ENCODE data around the gene EMID1. TPM values are rescaled to one million over a fixed set of nuclear protein-coding genes. Genes with fewer than 3 reads are reported as not detected.
A peak's percentile ranks its signal among the peaks of the same experiment; 100 is the strongest.

The EMID1 gene
- total and polyA plus RNA-seq, 2 donors from 2014 or later, result 9.6 to 25.5 TPM

GRCh38 chr22:29269731-29270474 lies 64.2 kb downstream of the EMID1 start:
- FAIRE-seq (no peak), DNase-seq (no peak)
- no peak for TF ChIP-seq CTCF (IDR thresholded peaks at IDR 0.05; ENCODE audit: borderline replicate concordance, extremely low read depth, insufficient read depth)
- Histone ChIP-seq H3K9ac (ENCODE audit: low read length in 3 of 3) (peak overlapping the region; percentile 65 to 96 (median 93)), H3K36me3 (ENCODE audit: control insufficient read depth in 2 of 3, insufficient read depth in 3 of 3, low read length in 3 of 3) (peaks cover 0 to 27% (median 16%) of the 10 kb centered on the region in 3 donors), H3K4me1 (ENCODE audit: control insufficient read depth in 2 of 3, insufficient read depth in 2 of 3, low read depth in 1 of 3, low read length in 3 of 3) (peaks cover 0 to 32% (median 19%) of the 10 kb centered on the region in 3 donors), H3K27ac (ENCODE audit: low read depth in 2 of 2, low read length in 2 of 2) (peak overlapping the region in 1 of 2 donors; percentile 100), H3K9me3 (ENCODE audit: control insufficient read depth in 2 of 3, insufficient read depth in 1 of 3, low read length in 3 of 3) (no peaks in the 10 kb centered on the region), H3K27me3 (ENCODE audit: control insufficient read depth, insufficient read depth, low read length) (no peaks in the 10 kb centered on the region), H3K4me3 (ENCODE audit: low read length in 3 of 3) (peak overlapping the region; percentile 81 to 92 (median 92))
- intact Hi-C loops (cut with DNase I), result no loop called here

- H3K4me1 ChIP-seq (ENCODE audit: control insufficient read depth in 2 of 3, insufficient read depth in 2 of 3, low read depth in 1 of 3, low read length in 3 of 3), result peaks cover 0 to 37% (median 26%) of the 10 kb centered on the region in 3 donors
- DNase-seq, result no peak
- H3K27ac ChIP-seq (ENCODE audit: low read depth in 2 of 2, low read length in 2 of 2), result no peak overlapping the region
- no peaks in the 10 kb centered on the region for H3K27me3 ChIP-seq (ENCODE audit: control insufficient read depth, insufficient read depth, low read length)
- intact Hi-C loops (cut with DNase I), result no loop called here
- H3K36me3 ChIP-seq (ENCODE audit: control insufficient read depth in 2 of 3, insufficient read depth in 3 of 3, low read length in 3 of 3), result peaks cover 0 to 25% (median 16%) of the 10 kb centered on the region in 3 donors
- no peak for TF ChIP-seq CTCF (IDR thresholded peaks at IDR 0.05; ENCODE audit: borderline replicate concordance, extremely low read depth, insufficient read depth)
- H3K9me3 ChIP-seq (ENCODE audit: control insufficient read depth in 2 of 3, insufficient read depth in 1 of 3, low read length in 3 of 3), result no peaks in the 10 kb centered on the region
- peak overlapping the region in 2 of 3 donors; percentile 65 to 96 for H3K9ac ChIP-seq (ENCODE audit: low read length in 3 of 3)
- FAIRE-seq, result no peak
- peak overlapping the region; percentile 81 to 92 (median 92) for H3K4me3 ChIP-seq (ENCODE audit: low read length in 3 of 3)
Observed at GRCh38 chr22:29270475-29271271, 65.0 kb downstream of the EMID1 start.

- H3K27me3 ChIP-seq (ENCODE audit: control insufficient read depth, insufficient read depth, low read length), result no peaks in the 10 kb centered on the region
- H3K9ac ChIP-seq (ENCODE audit: low read length in 3 of 3), result no peak overlapping the region
- peaks cover 5 to 28% (median 17%) of the 10 kb centered on the region in 3 donors for H3K36me3 ChIP-seq (ENCODE audit: control insufficient read depth in 2 of 3, insufficient read depth in 3 of 3, low read length in 3 of 3)
- TF ChIP-seq CTCF (IDR thresholded peaks at IDR 0.05; ENCODE audit: borderline replicate concordance, extremely low read depth, insufficient read depth), result no peak
- no peaks in the 10 kb centered on the region for H3K9me3 ChIP-seq (ENCODE audit: control insufficient read depth in 2 of 3, insufficient read depth in 1 of 3, low read length in 3 of 3)
- peaks cover 2 to 33% (median 31%) of the 10 kb centered on the region in 3 donors for H3K4me1 ChIP-seq (ENCODE audit: control insufficient read depth in 2 of 3, insufficient read depth in 2 of 3, low read depth in 1 of 3, low read length in 3 of 3)
- intact Hi-C loops (cut with DNase I), result no loop called here
- H3K4me3 ChIP-seq (ENCODE audit: low read length in 3 of 3), result no peak overlapping the region
- FAIRE-seq (no peak), DNase-seq (no peak)
- H3K27ac ChIP-seq (ENCODE audit: low read depth in 2 of 2, low read length in 2 of 2), result no peak overlapping the region
Observed at GRCh38 chr22:29272624-29273023, 66.9 kb downstream of the EMID1 start.

All from kidney (tissue), 14 donors.